ENCODE data around the gene GPR52. TPM values are rescaled to one million over a fixed set of nuclear protein-coding genes. Genes with fewer than 3 reads are reported as not detected.

The GPR52 gene
- total RNA-seq, 2 donors from 2014 or later, result 4.4 to 15.3 TPM

DNA sequence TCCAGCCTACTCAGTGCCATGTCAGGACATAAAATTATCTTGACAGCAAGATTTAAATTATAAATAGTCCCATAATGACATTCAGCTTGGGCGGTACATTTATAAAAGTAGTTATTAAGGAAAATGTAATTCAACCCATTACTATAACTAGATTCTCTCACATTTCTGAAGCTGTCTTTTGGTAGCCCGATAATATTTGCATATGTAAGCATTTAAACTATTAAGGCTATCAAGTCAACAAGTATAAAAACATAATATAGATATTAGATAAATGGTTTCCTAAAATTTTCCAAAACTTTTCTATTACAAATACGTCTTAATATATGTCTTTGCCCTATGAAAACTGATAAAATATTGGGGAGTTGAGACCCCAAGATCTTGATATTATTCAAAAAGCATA is 21.6 kb upstream of the GPR52 start:
- H3K4me3 Mint-ChIP-seq, result no peak overlapping the region
- no peaks in the 10 kb centered on the region for H3K36me3 Mint-ChIP-seq
- no peak for ATAC-seq

GRCh38 chr1:174428033-174428432 is 19.7 kb upstream of the GPR52 start:
- Mint-ChIP-seq H3K4me3 (no peak overlapping the region), H3K27ac (no peak overlapping the region), H3K27me3 (no peaks in the 10 kb centered on the region), H3K9me3 (no peaks in the 10 kb centered on the region), H3K4me1 (ENCODE audit: low read depth in 2 of 2) (peaks cover 8 to 14% of the 10 kb centered on the region in 2 donors), H3K36me3 (no peaks in the 10 kb centered on the region)
- ATAC-seq, result no peak
- DNase-seq (ENCODE audit: low spot score), result no peak

More for the DNA sequence above, 21.6 kb upstream of the GPR52 start:
- H3K4me1 Mint-ChIP-seq (ENCODE audit: low read depth in 2 of 2), result peaks cover 11 to 18% of the 10 kb centered on the region in 2 donors
- H3K27me3 Mint-ChIP-seq, result no peaks in the 10 kb centered on the region
- no peaks in the 10 kb centered on the region for H3K9me3 Mint-ChIP-seq
- no peak for DNase-seq (ENCODE audit: low spot score)
- H3K27ac Mint-ChIP-seq, result no peak overlapping the region

- Mint-ChIP-seq H3K27ac (no peak overlapping the region), H3K9me3 (no peaks in the 10 kb centered on the region), H3K4me3 (no peak overlapping the region), H3K36me3 (no peaks in the 10 kb centered on the region), H3K4me1 (ENCODE audit: low read depth in 2 of 2) (peaks cover 8 to 10% of the 10 kb centered on the region in 2 donors), H3K27me3 (no peaks in the 10 kb centered on the region)
- no peak for ATAC-seq
- no peak for DNase-seq (ENCODE audit: low spot score)
These were observed 19.0 kb upstream of the GPR52 start for GRCh38 chr1:174428739-174429138.

GRCh38 chr1:174433451-174433850 is 14.3 kb upstream of the GPR52 start:
- Mint-ChIP-seq H3K27ac (no peak overlapping the region), H3K4me3 (no peak overlapping the region), H3K36me3 (no peaks in the 10 kb centered on the region), H3K4me1 (ENCODE audit: low read depth in 2 of 2) (peaks cover 8 to 10% of the 10 kb centered on the region in 2 donors), H3K27me3 (no peaks in the 10 kb centered on the region), H3K9me3 (no peaks in the 10 kb centered on the region)
- no peak for ATAC-seq
- no peak for DNase-seq (ENCODE audit: low spot score)

DNA sequence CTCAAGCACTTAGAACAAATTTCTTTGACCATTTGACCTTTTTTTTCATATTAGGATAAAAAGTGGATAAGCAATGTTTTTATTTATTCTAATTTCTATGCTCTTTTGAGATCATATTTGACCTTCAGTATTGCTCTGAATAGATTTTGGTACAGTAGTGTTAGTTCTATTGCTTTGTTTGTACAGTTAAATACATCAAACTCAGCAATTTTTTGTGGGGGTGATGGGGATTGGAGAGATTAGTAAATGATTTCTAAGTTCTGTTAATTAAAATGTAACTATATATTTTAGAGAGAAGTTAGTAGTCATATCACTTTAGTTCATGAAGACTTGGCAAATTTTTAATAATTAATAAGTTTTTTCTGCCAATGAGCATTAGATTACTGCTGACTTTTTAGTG is 2.4 kb upstream of the GPR52 start:
- Mint-ChIP-seq H3K4me3 (no peak overlapping the region), H3K36me3 (no peaks in the 10 kb centered on the region), H3K9me3 (no peaks in the 10 kb centered on the region), H3K4me1 (ENCODE audit: low read depth in 2 of 2) (peaks cover 9 to 13% of the 10 kb centered on the region in 2 donors), H3K27me3 (no peaks in the 10 kb centered on the region), H3K27ac (no peak overlapping the region)
- ATAC-seq (no peak), DNase-seq (ENCODE audit: low spot score) (no peak)

DNA sequence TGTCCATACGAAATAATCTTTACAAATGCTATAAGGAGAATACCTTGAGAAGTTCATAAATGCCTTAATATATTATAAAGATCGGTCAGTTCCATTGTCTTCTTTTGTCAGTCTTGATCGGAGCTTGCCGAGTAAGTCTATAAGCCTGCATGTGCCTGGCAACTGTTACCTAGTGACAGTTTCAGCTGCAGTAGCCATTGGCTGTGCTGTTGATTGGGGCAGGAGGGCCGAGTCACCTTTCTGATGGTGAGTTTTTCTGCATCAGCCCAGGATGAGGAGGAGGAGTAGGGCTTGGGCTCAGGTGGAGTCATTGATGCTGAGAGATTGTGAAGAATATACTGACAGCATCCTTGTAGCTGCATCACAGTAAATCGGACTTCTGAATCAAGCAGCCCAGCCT is 1.9 kb upstream of the GPR52 start:
- Mint-ChIP-seq H3K4me1 (ENCODE audit: low read depth in 2 of 2) (peaks cover 9 to 13% of the 10 kb centered on the region in 2 donors), H3K9me3 (no peaks in the 10 kb centered on the region), H3K27ac (no peak overlapping the region), H3K36me3 (no peaks in the 10 kb centered on the region), H3K4me3 (no peak overlapping the region), H3K27me3 (no peaks in the 10 kb centered on the region)
- ATAC-seq (no peak), DNase-seq (ENCODE audit: low spot score) (no peak)

DNA sequence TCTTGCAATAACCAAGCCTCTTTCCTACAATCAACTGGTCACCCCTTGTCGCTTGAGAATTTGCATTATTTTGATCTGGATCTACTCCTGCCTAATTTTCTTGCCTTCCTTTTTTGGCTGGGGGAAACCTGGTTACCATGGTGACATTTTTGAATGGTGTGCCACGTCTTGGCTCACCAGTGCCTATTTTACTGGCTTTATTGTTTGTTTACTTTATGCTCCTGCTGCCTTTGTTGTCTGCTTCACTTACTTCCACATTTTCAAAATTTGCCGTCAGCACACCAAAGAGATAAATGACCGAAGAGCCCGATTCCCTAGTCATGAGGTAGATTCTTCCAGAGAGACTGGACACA is 743 bp downstream of the GPR52 start:
- peaks cover 9 to 13% of the 10 kb centered on the region in 2 donors for H3K4me1 Mint-ChIP-seq (ENCODE audit: low read depth in 2 of 2)
- H3K9me3 Mint-ChIP-seq, result no peaks in the 10 kb centered on the region

GRCh38 chr1:174448974-174449373 is 1.2 kb downstream of the GPR52 start:
- Mint-ChIP-seq H3K4me3 (no peak overlapping the region), H3K27ac (no peak overlapping the region), H3K27me3 (no peaks in the 10 kb centered on the region), H3K9me3 (no peaks in the 10 kb centered on the region), H3K36me3 (no peaks in the 10 kb centered on the region), H3K4me1 (ENCODE audit: low read depth in 2 of 2) (peaks cover 9 to 13% of the 10 kb centered on the region in 2 donors)
- ATAC-seq, result no peak
- DNase-seq (ENCODE audit: low spot score), result no peak

More for the DNA sequence above, 743 bp downstream of the GPR52 start:
- no peak for DNase-seq (ENCODE audit: low spot score)
- Mint-ChIP-seq H3K4me3 (no peak overlapping the region), H3K27ac (no peak overlapping the region), H3K27me3 (no peaks in the 10 kb centered on the region), H3K36me3 (no peaks in the 10 kb centered on the region)
- no peak for ATAC-seq

DNA sequence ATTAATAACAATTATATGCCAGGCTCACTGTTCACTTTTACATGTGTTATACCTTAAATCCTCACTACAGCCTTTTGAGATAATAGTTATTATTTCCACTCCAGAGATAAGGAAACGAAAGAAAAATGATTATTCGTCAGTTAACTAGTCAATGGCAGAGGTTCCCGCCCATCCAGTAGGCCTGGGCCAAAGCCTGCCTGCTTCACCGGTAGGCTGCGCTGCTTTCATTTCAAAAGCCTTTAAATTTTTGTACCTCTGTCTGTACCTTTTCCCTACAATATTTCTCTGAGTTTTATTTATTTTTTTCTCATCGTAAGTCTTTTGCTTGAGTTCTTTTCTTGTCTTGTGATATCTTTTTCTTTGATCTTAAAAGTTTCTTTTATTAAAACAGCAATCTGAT is 3.6 kb downstream of the GPR52 start:
- ATAC-seq (no peak), DNase-seq (ENCODE audit: low spot score) (no peak)
- Mint-ChIP-seq H3K27ac (no peak overlapping the region), H3K4me3 (no peak overlapping the region), H3K36me3 (no peaks in the 10 kb centered on the region), H3K27me3 (no peaks in the 10 kb centered on the region), H3K4me1 (ENCODE audit: low read depth in 2 of 2) (peaks cover 6 to 9% of the 10 kb centered on the region in 2 donors), H3K9me3 (no peaks in the 10 kb centered on the region)

GRCh38 chr1:174465855-174466254 is 18.1 kb downstream of the GPR52 start:
- no peaks in the 10 kb centered on the region for H3K9me3 Mint-ChIP-seq
- DNase-seq (ENCODE audit: low spot score) (no peak), ATAC-seq (no peak)
- peaks cover 4 to 6% of the 10 kb centered on the region in 2 donors for H3K4me1 Mint-ChIP-seq (ENCODE audit: low read depth in 2 of 2)
- H3K27ac Mint-ChIP-seq, result no peak overlapping the region
- H3K27me3 Mint-ChIP-seq, result no peaks in the 10 kb centered on the region
- no peak overlapping the region for H3K4me3 Mint-ChIP-seq
- peaks cover 4% of the 10 kb centered on the region for H3K36me3 Mint-ChIP-seq

DNA sequence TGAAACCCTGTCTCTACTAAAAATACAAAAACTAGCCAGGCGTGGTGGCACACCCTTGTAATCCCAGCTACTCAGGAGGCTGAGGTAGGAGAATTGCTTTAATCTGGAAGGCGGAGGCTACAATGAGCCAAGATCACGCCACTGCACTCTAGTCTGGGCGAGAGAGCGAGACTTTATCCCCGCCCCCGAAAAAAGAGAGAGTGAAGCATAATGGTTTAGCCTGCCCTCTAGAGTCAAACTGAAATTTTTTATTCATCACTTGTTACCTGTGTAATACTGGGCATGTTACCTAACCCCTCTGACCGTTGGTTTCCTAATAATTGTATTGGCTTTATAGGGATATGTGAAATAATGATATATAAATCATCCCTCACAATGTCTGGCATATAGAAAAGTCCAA is 18.8 kb downstream of the GPR52 start:
- peaks cover 4% of the 10 kb centered on the region for H3K36me3 Mint-ChIP-seq
- no peaks in the 10 kb centered on the region for H3K9me3 Mint-ChIP-seq
- no peak for DNase-seq (ENCODE audit: low spot score)
- no peaks in the 10 kb centered on the region for H3K27me3 Mint-ChIP-seq
- ATAC-seq, result no peak
- peaks cover 4 to 6% of the 10 kb centered on the region in 2 donors for H3K4me1 Mint-ChIP-seq (ENCODE audit: low read depth in 2 of 2)
- H3K4me3 Mint-ChIP-seq, result no peak overlapping the region
- H3K27ac Mint-ChIP-seq, result no peak overlapping the region

- H3K27me3 Mint-ChIP-seq, result no peaks in the 10 kb centered on the region
- ATAC-seq (no peak), DNase-seq (ENCODE audit: low spot score) (no peak)
- no peak overlapping the region for H3K27ac Mint-ChIP-seq
- H3K4me3 Mint-ChIP-seq, result no peak overlapping the region
- no peaks in the 10 kb centered on the region for H3K9me3 Mint-ChIP-seq
- H3K36me3 Mint-ChIP-seq, result no peaks in the 10 kb centered on the region
- peaks cover 6 to 9% of the 10 kb centered on the region in 2 donors for H3K4me1 Mint-ChIP-seq (ENCODE audit: low read depth in 2 of 2)
These were observed 21.3 kb downstream of the GPR52 start for GRCh38 chr1:174469052-174469451.

DNA sequence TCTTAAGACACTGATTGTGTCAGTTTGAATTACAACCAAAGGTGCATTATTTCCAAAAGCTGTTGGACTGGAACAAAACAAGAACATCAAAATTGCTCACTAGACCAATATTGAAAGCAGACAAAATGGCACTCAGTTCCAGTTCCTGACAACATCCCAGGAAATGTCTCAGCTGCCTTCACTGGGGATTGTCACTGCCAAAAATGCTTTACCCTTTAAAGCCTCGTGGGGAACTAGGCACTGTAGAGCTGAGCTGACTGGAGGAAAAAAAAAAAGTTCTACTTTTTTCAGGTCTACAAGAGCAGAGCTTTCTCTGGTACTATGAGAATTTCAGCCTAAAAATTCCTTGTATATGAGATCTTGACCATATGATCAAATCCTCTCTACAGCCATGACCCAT is 21.9 kb downstream of the GPR52 start:
- H3K4me1 Mint-ChIP-seq (ENCODE audit: low read depth in 2 of 2), result peaks cover 6 to 9% of the 10 kb centered on the region in 2 donors

GRCh38 chr1:174479281-174479680 is 31.5 kb downstream of the GPR52 start:
- DNase-seq (ENCODE audit: low spot score) (no peak), ATAC-seq (no peak)
- H3K9me3 Mint-ChIP-seq, result no peaks in the 10 kb centered on the region
- H3K27ac Mint-ChIP-seq, result no peak overlapping the region
- H3K4me1 Mint-ChIP-seq (ENCODE audit: low read depth in 2 of 2), result peaks cover 8 to 11% of the 10 kb centered on the region in 2 donors
- H3K27me3 Mint-ChIP-seq, result no peaks in the 10 kb centered on the region
- H3K4me3 Mint-ChIP-seq, result no peak overlapping the region
- H3K36me3 Mint-ChIP-seq, result no peaks in the 10 kb centered on the region

More for the DNA sequence above, 21.9 kb downstream of the GPR52 start:
- no peaks in the 10 kb centered on the region for H3K36me3 Mint-ChIP-seq
- H3K27ac Mint-ChIP-seq, result no peak overlapping the region
- no peaks in the 10 kb centered on the region for H3K9me3 Mint-ChIP-seq
- H3K27me3 Mint-ChIP-seq, result no peaks in the 10 kb centered on the region
- no peak for DNase-seq (ENCODE audit: low spot score)
- ATAC-seq, result no peak
- H3K4me3 Mint-ChIP-seq, result no peak overlapping the region

DNA sequence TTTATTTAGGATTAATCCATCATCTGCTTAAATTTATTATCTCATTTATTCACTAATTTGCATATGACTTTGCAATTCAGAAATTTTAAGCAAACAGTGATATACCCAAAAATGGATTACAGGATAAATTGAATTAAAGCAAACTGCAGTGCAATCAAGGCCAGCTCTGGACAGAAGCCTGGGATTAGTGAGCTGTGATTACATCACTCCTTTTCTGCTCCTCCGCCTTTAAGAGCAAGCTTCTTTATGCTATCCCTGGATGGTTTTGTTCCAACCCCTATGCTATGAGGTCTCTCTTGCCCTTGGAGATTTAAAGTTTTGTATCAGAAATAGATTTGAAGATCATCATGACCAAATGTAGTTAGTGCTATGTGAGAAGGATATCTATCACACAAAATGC is 32.6 kb downstream of the GPR52 start:
- DNase-seq (ENCODE audit: low spot score), result no peak
- Mint-ChIP-seq H3K27me3 (no peaks in the 10 kb centered on the region), H3K4me1 (ENCODE audit: low read depth in 2 of 2) (peaks cover 13 to 20% of the 10 kb centered on the region in 2 donors), H3K27ac (no peak overlapping the region), H3K9me3 (no peaks in the 10 kb centered on the region), H3K36me3 (no peaks in the 10 kb centered on the region), H3K4me3 (no peak overlapping the region)
- no peak for ATAC-seq
